Measurements from ENCODE around the gene SLC25A26. TPM values are rescaled to one million over a fixed set of nuclear protein-coding genes. Genes with fewer than 3 reads are reported as not detected.

Gene SLC25A26
- polyA plus RNA-seq, 4 donors, result 21.9 to 27.0 (median 23.5) TPM

DNA sequence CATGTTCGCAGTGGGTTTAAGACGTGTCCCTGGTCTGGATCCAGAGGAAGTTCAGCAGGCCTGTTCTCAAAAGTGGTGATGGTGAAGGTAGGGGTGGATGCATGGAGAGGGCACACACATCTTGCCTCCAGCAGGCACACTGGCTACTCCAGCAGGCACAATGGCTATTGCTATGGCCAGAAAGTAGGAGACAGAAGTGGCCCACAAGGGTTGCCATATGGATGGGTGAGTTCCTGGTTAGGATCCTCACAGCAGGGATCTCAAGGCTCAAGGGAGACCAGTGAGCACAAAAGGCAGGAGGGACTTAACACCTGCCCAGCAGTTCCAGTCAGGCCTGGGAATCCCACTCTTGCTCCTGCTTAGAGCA lies 172.1 kb downstream of the SLC25A26 start:
- DNase-seq (ENCODE audit: low read depth in 4 of 4, low spot score in 2 of 4), result no peak

DNA sequence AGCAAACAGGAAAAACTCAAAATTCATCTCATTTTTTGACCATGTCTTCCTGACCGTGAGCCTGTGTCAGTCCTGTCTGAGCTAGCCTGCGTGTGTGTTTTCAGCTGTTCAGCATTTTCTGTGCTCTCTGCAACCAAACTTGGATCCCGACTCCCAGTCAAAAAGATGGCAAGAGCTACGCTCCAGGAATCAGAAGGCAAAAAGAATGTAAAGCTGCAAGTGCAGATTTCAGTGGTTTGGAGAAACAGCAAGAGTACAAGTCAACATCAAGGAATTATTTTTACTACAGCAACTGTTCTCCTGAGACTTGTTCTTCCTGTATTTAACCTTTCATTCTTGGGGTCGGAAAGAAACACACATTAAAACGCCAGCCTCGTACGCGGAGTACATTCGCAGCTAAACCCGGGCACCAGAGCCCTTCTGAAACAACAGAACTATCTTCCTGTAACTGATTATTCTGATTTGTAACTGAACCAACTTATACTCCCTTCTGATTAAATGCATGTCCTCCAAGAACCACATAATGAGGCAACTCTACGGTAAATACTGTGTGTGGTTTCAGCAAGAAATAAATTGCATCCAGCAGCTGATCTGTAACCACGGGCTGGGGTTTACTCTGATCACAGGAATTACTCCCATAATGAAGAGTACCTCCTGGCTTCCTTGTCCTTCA lies 172.7 kb downstream of the SLC25A26 start:
- no peak for DNase-seq (ENCODE audit: low read depth in 4 of 4, low spot score in 2 of 4)

DNA sequence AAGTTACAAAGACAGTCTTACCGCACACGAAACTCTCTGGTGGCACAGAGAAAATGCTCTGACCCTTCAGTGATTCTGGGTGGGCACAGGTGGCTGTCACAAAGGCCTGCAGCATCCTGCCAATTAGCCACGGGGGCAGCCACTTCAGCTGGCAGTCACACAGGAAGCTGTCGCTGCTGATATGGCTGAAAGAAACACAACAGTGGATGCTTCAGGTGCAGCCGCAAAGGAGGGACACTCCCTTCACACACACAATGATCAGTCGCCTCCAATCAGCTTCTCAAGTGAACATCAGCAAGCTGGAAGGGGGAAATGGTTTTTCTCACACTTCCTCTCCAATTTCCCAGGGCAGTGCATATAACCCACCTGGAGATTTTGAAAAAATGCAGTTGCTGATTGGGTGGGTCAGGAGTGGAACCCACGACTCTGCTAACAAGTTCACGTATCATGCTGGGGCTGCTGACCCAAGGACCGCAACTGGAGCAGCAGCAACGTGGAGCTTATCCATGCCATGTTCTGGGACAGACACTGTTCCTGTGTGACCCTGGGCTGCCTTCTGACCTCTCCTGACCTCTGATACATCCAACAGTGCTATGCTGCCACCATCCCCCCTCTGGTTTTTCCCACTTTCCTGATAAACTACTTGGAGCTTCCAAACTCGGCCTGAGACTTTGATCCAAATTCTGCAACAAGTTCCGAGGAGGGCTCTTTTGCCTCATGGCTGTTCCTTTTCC lies 173.4 kb downstream of the SLC25A26 start:
- DNase-seq (ENCODE audit: low read depth in 4 of 4, low spot score in 2 of 4), result no peak

DNA sequence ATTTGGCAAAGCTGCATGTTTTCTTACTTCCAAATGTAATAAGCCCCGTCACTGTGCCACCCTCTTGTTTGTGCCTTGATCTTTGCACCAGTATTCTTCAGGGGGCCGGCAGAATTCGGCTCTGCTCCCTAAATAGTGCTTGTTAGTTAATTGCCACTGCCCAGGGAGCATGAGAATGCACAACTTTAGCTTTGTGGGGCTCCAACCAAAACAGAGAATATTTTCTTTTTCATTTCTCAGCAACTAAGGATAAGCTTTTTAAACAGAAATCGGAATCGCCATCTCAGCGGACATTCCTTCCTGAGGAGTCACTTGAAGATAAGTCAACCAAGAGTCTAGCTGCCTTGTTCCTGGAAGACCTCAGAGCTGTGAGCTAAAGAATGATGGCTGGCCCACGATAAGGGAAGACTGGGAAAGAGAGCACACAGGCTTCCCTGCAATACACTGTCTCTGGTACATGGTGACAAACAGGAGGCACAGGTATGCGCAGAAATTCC lies 174.0 kb downstream of the SLC25A26 start:
- DNase-seq (ENCODE audit: low read depth in 4 of 4, low spot score in 2 of 4), result no peak

DNA sequence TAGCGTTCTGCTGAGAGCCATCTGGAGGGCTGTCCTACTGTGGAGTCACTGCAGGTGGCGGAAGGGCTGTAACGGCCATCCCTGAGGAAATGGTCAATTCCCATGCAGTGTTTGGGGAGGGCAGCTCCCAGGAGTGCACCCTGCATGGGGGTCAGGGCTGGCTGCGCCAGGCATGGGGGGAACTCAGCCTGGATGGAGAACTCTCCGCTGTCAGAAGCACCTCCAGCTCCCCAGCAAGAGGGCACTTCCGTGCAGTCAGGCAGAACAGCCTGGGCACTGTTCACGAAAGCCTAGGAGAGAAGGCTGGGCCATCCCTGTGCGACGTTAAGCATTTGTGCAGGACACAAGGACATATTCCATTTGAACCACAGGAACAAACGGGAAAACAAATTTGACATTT lies 174.8 kb downstream of the SLC25A26 start:
- DNase-seq (ENCODE audit: low read depth in 4 of 4, low spot score in 2 of 4), result no peak

DNA sequence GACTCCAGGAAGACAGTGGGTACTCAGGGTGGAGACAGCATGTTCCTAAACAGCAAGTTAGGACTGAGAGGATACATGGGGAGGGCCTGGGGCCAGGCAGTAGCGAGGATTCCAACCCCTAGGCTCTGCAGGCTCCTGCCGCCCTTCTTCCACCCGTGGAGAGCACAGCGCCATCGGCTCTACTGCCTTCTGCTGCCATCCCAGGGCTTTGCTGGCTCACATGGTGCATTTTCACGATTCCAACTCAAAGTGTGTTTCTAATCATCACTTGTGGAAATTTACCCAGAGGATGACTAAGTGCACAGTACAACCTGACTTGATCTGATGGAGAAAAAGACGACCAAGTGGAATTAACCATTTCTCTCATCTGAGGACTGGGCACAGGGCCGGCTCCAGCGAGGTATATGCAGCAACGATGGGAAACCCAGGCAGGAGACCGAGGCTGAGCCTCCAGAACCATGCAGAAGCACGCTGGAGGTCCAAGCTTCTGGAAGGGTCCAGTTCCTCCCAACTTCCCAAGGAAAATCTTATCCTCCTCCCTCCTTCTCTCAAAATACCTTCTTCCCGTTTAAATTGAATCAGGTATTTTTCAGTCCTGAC lies 175.5 kb downstream of the SLC25A26 start:
- DNase-seq (ENCODE audit: low read depth in 4 of 4, low spot score in 2 of 4), result no peak

DNA sequence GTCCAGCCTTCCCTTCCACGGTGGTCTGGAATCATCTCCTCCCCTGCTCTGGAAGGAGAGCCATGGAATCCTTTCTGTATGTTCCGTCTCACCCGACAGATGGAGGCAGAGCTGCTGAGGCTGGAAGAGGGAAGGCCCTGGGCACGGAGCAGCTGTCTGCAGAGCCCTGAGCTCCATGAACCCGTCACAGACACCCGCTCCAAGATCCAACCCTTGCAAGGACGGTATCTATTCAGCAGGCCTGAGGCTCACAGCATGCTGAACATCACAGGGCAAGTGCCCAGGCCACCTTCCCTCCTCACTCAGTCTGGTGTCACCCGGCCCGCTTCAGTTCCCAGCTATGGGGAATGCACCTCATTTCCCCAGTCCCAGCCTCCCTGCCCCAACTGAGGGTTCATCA lies 176.1 kb downstream of the SLC25A26 start:
- no peak for DNase-seq (ENCODE audit: low read depth in 4 of 4, low spot score in 2 of 4)

DNA sequence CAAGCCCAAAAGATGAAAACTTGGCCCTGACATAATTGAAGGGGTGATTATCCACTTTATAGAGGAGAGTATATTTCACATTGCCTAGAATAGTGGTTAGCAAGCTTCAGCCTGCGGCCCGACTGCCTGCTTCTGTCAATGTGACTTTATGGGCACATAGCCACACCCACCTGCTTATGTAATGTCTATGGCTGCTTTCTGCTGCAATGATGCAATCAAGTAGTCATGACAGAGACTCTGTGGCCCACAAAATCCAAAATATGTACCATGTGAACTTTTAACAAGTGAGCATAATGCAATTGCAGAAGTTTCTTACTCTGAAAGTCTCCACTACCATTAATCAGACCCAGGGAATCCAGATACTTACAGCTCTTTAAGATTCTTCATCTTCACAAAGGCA lies 176.9 kb downstream of the SLC25A26 start:
- DNase-seq (ENCODE audit: low read depth in 4 of 4, low spot score in 2 of 4), result no peak

DNA sequence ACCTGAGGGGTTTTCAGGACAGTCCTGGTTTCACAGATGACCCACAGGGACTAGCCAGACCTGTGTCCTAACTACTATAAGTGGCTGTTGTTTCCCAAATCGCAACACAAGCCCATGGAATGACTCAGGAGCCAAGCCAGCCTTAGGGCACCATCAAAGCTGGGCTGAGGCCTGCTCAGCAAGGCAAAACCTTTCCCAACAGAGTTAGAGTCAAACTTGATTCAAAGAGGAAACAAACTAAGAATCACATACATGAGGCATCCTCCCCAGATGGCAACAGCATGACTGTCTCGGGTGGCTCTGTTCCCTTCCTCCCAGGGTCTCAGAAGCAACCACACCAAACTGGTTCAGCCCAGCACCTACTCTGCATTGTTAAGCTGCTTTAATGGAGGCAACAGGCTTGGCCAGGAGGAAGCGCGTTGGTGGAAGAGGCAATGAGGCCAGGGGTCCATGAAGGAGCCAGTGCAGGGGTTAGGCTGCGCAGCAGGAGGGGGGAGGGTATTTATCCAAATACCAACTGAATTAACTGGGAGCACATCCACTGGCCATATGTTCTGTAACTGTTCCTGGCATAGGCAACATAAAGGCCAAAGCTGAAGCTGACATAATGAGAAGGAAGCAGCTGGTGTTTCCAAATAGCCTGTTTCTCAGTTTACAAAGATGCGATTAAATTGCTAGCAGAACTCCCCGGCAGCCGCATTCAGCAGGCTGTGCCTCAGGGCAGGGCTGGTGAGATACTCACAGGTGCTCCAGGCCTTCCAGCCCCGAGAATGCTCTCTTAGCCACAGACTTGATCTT lies 177.6 kb downstream of the SLC25A26 start:
- DNase-seq (ENCODE audit: low read depth in 4 of 4, low spot score in 2 of 4), result no peak

DNA sequence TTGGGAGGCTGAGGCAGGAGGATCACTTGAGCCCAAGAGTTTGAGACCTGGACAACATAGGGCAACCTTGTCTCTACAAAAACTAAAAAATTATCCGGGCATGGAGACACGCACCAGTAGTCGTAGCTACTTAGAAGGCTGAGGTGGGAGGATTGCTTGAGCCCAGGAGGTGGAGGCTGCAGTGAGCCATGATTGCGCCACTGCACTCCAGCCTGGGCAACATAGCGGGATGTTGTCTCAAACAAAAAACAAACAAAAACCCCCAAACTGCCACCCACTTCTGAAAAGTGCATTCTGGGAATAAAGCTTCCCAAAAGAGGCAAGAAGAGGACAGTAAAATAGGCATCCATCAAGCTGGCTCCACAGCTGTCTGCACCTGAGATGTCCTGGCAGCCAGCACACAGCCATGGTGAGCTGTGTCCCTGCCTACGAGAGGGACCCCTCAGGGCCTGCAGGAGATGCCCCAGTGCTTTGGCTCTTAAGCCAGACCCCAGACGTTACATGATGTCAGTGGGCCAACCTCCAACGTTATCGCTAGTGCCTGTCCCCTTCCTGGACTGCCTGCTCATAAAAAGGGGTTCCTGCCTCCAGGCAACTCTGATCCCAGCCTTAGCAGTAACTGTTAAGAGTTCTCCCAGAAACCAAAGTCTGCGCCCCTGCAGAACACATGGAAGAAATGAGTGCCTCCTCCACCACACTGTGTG lies 178.9 kb downstream of the SLC25A26 start:
- no peak for DNase-seq (ENCODE audit: low read depth in 4 of 4, low spot score in 2 of 4)

DNA sequence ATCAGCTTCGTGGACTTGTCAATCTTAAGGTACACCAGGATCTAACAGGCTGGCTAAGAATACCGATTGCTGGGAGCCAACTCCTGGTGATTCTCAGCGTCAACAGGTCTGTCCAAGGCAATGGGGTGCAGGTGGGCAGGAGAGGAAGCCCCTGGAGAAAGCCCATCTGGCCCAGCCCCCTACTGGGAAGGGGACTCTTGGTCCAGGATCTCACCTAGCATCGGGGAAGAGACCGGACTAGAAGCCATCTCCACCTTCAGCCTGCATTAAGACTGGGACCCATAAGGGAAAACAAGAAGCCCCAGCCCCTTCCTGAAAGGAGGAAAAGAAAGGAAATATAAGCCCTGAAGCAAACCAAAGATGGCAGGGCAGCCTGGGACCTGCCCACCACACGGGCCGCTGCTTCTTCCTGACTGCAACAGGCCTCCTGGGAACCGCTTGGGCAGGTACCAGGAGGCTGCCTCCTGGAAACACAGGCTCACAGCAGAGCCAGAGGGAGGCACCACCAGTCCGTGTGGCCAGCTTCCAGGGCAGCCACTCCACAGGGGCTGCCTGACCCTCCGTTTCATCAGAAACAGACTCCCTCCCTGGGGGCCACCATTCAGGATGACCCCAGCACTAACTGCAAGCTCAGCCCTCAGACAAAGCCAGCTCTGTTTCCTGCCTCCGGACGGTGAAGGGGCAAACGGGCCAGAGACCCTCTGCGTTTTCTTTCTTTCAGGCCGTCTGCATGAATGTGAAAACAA lies 179.8 kb downstream of the SLC25A26 start:
- DNase-seq (ENCODE audit: low read depth in 4 of 4, low spot score in 2 of 4), result no peak

DNA sequence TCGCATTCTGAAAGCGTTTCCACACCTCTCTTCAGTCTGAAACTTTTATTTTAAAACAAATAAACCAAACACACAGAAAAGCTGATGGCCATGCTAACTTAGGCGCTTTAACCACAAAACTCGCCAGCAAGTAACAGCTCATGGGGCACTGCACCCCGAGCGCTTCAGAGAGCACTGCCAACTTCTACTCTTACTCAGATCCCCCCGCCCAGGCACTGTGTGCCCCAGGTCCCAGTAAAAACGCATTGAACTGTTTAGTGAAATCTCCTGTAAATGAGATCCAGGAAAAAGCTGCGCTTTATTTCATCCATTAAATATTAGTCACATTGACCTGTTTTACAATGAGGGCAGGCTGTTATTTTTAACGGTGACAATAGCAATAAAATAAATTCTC lies 180.4 kb downstream of the SLC25A26 start:
- no peak for DNase-seq (ENCODE audit: low read depth in 4 of 4, low spot score in 2 of 4)

DNA sequence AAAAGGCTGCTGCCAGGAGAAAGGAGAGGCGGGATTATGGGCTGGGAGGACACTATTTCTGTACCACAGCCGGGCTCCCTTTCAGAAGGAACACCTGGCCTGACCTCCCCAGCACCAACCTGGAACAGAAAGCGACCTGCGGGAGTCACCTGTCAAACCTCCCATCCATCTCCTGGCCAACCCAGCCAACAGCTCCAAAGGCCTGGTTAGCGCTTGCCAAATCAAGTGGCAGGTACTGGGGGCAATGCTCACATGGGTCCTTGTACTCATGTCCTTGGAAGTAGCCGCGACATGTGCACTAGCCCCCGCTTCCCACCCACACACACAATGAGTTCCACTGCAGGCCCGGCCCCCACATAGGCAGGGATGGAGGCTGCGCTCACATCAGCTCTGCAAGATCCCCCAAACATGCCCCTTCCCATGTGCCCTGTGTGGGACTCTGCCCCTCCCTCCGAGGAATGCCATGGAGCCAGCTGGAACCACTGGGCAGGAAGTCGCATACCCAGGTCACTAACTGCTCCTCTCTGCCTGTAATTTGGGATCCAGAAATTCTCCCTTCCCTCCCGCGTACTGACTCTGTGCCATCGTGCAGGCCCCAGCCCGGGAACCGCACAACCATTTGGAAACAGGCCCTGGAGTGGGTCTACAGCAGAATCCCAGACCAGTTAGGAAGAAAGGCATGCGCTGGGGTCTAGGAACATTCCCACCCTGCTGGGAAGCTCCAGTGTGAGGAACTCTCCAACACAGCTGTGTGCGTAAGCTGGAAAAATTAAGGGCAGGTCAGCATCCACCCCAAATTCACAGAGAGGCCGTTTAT lies 181.1 kb downstream of the SLC25A26 start:
- DNase-seq (ENCODE audit: low read depth in 4 of 4, low spot score in 2 of 4), result no peak

DNA sequence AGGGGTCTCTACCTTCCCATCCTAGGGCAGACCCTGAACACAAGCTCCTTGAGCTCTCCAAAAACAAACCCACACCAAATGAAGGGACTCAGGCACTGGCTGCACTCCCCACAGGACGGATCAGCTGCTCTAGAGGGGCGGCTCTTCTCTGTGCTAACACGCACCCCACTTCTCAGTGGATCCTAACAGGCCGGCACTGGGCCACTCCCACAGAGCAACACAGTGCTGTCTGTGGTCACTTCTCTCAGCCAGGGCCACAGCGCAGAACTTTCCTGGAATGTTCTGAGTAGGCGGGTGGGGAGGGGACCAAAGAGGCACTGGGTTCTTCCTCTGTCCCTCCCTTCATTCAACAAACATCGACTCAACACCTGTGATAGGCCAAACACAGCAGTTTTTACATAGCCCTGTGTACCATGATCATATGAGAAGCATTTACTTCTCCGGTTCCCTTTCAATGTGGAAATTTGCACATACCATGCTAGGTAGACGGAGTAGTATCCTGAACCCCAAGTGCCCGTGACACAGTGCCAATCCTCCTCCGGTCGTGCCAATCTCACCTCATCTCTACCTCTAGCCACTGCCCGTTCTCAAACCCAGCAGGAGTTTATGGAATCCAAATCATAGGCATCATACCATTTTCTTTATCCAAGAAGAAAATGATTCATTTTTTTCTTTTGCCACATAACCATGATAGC lies 181.9 kb downstream of the SLC25A26 start:
- no peak for DNase-seq (ENCODE audit: low read depth in 4 of 4, low spot score in 2 of 4)

DNA sequence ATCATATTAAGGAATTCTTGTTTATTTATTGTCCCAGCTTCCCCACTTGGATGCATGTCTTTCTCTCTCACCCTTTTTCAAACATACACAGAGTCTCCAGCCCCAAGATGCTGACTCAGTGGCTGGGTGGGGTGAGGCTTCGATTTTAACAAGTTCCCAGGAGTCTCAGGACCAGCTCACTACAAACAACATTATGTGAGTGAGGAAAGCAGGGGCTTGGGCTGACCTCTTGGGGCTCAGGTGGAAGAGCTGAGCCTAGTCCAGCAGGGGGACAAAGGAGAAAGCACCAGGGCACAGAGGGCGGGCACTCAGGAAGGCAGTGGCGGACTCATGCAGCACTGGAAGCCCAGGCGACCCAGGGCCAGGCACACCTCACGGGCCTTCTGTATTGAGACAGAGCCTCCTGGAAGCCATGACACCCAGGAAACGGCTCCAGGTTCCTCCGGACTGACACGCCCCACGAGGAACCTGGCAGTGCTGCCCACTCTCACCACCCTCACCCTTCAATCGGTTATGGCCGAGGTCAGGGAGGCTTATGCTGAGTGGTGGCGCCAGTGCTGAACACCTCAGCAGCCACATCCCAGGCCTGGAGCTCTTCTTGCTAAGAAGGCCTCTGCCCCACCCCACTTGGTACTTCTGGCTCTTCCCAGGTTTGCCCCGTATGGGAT lies 182.7 kb downstream of the SLC25A26 start:
- DNase-seq (ENCODE audit: low read depth in 4 of 4, low spot score in 2 of 4), result no peak

DNA sequence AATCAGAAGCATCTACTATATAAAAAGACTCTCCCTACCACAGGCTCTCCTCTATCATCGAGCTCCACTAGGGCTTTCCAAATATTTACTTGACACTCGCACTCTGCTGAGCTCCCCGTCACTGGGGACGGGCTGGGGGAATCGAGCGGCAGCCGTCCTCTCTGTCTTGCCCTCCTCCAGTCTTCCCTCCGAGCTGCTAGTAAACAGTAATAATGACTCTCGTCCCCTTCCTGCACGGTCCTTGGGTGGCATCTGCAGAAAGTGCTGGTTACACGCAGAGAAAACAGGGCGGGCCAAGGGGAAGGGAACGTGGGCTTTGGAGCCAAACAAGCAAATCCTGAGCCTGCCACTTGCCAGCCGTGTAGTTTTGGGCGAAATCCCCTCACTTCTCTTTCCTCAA lies 183.4 kb downstream of the SLC25A26 start:
- no peak for DNase-seq (ENCODE audit: low read depth in 4 of 4, low spot score in 2 of 4)

DNA sequence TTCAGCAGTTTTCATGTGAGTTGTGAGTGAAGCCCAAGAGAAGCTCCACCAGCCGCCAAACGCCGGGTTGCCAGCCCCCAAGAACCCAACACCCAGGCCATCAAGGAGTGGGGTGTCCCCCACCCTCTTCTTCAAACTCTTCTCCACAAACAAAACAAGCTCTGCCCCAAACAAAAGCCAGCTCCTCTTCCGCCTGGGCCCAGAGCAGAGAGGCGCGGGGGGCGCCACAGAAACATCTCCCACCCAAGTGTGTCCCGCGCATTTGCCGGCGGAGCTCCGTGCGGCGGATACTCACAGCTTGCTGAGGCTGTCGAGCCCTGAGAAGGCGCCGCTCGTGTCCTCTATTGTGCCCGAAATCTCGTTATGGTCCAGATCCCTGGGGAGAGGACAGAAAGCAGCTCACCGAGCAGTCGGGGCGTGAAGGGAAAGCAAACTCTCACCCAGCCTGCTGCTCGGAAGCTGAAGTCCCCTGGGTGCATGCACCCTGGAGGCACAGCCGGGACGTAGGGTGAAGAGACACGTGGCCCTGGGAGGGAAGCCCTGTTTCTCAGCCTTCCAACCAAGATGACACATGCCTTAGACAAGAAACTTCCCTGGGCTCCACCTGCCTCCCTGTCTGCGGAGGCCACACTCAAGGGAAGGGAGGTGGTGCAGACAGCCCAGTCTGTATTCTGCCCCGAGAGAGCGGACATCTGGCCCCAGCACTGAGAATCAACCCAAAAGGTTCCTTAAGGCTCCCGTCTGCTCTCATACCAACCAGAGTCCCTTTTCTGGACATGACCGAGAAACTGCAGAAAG lies 184.3 kb downstream of the SLC25A26 start:
- DNase-seq (ENCODE audit: low read depth in 4 of 4, low spot score in 2 of 4), result no peak

Measured in left renal cortex interstitium (tissue), 4 donors.